SK-N-SH treated with all-trans-retinoic acid at 6 μM for 48 hours (cell line): ENCODE results near the gene CIAO2A.

Experiments used
- ARNTL ChIP-seq: fragments of 450-650 bp; formaldehyde crosslinking; IDR thresholded peaks from 2 replicates; pipeline ENCODE4 v1.5.0; 2020; ENCODE audit warnings: low read depth, mild to moderate bottlenecking, moderate library complexity, borderline replicate concordance
- ISL1 ChIP-seq: fragments of 250-450 bp; sonication (Bioruptor Pico); IDR thresholded peaks from 2 replicates; pipeline ENCODE4 v2.1.2; 2022; ENCODE audit warnings: mild to moderate bottlenecking, moderate library complexity
- PPARA ChIP-seq: fragments of 250-450 bp; sonication (Bioruptor Pico); IDR thresholded peaks from 2 replicates; pipeline ENCODE4 v1.5.0; 2020; ENCODE audit warnings: mild to moderate bottlenecking, borderline replicate concordance
- ZFP3 ChIP-seq: fragments of 250-450 bp; sonication (Bioruptor Pico); IDR thresholded peaks from 2 replicates; pipeline ENCODE4 v1.5.0; 2020; ENCODE audit warnings: mild to moderate bottlenecking, moderate library complexity
- ZNF70 ChIP-seq: fragments of 450-650 bp; formaldehyde crosslinking; IDR thresholded peaks from 2 replicates; pipeline ENCODE4 v1.5.0; 2020; ENCODE audit warnings: mild to moderate bottlenecking, moderate library complexity
- ZNF8 ChIP-seq: fragments of 450-650 bp; formaldehyde crosslinking; IDR thresholded peaks from 2 replicates; pipeline ENCODE4 v1.5.0; 2020; ENCODE audit warnings: mild to moderate bottlenecking, moderate library complexity
- TF ChIP-seq, protein P1 (sequence below): fragments of 250-450 bp; sonication (Bioruptor Pico); IDR thresholded peaks from 2 replicates; pipeline ENCODE4 v1.5.1; 2021; ENCODE audit warnings: mild to moderate bottlenecking, moderate library complexity

DNA sequence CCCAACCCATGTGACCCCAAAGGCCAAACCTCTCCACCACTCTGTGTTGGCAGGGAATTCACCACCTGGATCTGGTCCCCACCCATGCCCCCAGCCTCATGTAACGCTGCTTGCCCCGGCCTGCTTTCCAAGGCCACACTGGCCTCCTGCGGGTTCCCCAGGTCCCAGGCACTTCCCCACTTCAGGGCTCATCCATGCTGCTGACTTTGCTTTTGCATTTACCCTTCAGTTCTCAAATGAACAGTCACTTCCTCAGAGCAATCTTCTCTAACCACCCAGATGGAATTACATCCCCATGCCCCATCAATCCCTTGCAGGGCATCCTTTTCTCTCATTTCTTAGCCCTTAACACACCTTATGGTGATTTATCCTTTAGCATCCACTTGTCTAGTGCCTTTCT is 56.5 kb downstream of the CIAO2A start:
- TF ChIP-seq ARNTL (CRISPR knock-in tag) (no peak), ZFP3 (CRISPR knock-in tag) (no peak), ISL1 (CRISPR knock-in tag) (no peak), ZNF8 (CRISPR knock-in tag) (no peak), ZNF70 (CRISPR knock-in tag) (no peak), PPARA (CRISPR knock-in tag) (no peak)
- TF ChIP-seq, protein P1, sequence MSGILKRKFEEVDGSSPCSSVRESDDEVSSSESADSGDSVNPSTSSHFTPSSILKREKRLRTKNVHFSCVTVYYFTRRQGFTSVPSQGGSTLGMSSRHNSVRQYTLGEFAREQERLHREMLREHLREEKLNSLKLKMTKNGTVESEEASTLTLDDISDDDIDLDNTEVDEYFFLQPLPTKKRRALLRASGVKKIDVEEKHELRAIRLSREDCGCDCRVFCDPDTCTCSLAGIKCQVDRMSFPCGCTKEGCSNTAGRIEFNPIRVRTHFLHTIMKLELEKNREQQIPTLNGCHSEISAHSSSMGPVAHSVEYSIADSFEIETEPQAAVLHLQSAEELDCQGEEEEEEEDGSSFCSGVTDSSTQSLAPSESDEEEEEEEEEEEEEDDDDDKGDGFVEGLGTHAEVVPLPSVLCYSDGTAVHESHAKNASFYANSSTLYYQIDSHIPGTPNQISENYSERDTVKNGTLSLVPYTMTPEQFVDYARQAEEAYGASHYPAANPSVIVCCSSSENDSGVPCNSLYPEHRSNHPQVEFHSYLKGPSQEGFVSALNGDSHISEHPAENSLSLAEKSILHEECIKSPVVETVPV (CRISPR knock-in tag): no peak
